Left cardiac atrium (tissue), 4 donors: ENCODE results near the gene MEFV. TPM values are rescaled to one million over a fixed set of nuclear protein-coding genes. Genes with fewer than 3 reads are reported as not detected.
A peak's percentile ranks its signal among the peaks of the same experiment; 100 is the strongest.
"Not testable (repeated sequence)": the region's sequence is repeated elsewhere in the genome, so short reads cannot be mapped to it uniquely, and the experiment has no call there.

Experiments used
- ATAC-seq, 2 donors: fragments of 200-7000 bp; cut with Tn5 transposase; one replicate each; pipeline ENCODE4 v1.9.1; 2020; ENCODE audit warnings: mild to moderate bottlenecking in 2 of 2, moderate library complexity in 2 of 2
- DNase-seq: peaks from one replicate; pipeline ENCODE4 v3.0.0-alpha.2; 2020
- intact Hi-C, 2 donors: fragments of 100-400 bp; cut with DNase I; formaldehyde crosslinking; loops; one replicate each; pipeline versions ENCODE4 v1.14.1 to v1.15.1; 2022 to 2023
- total RNA-seq, 2 donors: library from RNA; stranded (reverse); fragmentation: NEBNext Ultra II Directional; extraction: Animal tissue kit (Norgen Biotek cat#: 25700); gene quantifications; one replicate each; pipeline ENCODE4 v1.2.1, GENCODE V29; 2021
- donor health status: DM: no; HTN: yes; CAD: no.
- donor health status: DM: no; HTN: yes; CAD: no; lungs with severe emphysema.
- donor health status: DM: yes; HTN: yes; CAD: no.
- donor health status: Dilated cardiomyopathy.

Gene MEFV
- total RNA-seq, 2 donors from 2014 or later: 1.8 to 1.9 TPM

DNA sequence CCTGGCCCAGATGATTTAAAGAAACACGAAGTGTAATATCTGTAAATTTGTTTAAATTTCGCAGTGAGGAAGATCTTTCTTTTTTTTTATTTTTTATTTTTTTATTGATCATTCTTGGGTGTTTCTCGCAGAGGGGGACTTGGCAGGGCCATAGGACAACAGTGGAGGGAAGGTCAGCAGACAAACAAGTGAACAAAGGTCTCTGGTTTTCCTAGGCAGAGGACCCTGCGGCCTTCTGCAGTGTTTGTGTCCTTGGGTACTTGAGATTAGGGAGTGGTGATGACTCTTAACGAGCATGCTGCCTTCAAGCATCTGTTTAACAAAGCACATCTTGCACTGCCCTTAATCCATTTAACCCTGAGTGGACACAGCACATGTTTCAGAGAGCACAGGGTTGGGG lies 14.3 kb upstream of the MEFV start:
- DNase-seq, ATAC-seq, intact Hi-C loops: not testable (repeated sequence)

DNA sequence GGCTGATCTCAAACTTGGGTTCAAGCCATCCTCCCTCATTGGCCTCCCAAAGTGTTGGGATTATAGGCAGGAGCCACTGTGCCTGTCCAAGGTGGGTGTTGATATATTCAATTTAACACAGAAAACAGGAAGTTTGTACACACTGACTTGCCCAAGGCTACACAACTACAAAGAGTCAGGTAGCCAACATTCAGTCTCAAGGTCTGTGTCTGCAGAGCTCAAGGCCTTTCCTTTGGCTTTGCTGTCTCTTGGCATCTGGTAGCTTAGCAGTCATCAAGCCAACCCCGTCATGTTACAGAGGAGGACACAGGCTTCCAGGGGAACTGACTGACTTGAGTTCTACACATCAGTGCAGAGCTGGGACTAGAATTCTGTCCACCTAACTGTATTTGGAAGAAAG lies 11.9 kb upstream of the MEFV start:
- intact Hi-C loops: no loop called here
- DNase-seq (no peak), ATAC-seq (no peak)

DNA sequence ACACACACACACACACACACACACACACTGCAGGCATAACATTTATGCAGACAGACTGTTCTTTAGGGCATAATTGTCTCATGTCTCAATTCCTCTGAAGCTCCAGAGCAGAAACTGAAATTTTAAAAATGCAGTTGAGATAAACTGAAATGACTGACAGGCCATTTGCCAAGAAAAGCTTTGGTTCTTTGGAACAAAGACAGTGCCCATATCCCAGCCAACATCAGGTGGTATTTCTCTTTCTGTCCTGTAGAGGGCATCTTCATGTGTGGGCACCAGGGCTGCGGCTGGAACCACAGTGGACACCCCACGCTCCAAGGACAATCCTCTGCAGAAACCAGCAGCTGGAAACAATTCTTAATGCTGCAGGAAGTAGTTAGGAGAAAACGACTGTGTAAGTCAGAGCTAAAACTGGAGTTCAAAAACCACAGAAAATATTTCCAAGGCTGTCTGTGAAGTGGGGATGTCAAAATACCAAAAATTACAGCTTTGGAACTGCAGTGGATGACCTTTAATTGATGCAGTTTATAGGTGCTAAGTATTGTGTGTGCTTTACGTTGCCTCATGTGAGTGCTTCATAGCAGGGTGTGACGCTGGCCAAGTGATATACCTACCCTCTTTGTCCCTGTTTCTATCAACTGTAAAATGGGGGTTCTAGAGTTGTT lies 10.6 kb upstream of the MEFV start:
- DNase-seq (peak; percentile 40), ATAC-seq (no peak)
- intact Hi-C loops: no loop called here

DNA sequence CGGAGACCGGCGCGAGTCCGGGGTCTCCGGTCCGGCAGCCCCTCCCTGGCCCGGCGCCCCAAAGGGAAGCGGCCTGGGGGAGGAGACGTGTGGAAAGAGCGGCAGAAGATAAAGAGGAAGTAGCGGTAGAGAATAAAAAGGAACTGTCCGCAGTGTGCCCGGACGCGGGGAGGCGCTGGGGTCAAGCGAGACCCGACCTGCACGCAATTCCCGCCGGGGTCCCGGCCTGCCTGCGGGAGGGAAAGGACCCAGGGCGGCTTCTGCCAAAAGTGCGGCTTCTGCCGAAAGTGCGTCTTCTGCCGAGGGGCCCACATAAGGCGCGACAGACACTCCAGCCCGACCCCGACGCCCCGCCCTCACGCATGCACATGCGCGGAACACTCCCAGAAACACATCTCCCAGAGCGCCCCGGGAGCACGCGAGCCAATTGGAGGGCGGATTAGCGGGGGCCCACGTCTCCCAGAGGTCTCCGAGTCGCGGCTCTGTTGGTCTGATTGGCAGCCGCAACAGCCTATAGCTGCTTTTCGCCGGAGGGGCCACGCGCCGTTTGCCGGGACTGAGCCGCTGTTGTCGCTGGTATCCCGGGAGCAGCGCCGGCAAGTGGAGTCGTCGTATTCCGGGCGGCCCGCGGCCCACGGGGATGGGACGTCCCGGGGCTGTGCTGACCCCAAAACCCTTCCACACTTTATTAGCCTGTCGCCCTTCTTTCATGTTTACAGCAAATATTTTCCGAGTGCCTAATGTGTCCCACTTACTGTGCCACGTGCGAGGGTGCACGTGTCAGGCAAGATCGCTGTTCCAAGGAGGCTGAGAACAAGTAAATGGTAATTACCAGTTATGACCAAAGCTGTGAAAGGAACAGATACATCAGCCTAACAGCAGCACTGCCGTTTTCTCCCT lies 8.0 kb upstream of the MEFV start:
- intact Hi-C loops: loop anchor here in 1 of 2 donors (5.0 kb wide), 1 partner anchor 233 kb away; the partner anchor contains the start of gene C16orf90
- peak; percentile 97 to 98 for ATAC-seq

DNA sequence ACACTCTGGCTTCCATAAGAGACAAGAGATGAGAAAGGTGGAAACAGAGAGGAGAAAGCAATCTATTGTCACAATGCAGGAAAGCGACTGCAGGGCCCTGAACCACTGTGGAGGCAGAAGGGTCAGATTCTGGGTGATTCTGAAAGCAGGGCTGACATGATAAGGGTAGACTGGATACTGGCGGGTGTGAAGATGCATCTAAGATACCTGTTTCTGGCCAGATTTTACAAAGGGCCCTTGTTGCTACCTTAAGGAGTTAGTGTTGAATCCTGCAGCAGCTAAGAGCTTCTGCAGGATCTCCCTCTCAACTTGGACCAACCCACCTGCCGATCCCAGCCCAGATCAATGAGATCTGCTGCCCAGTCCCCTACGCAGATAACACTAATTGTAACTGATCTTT lies 6.1 kb upstream of the MEFV start:
- DNase-seq (no peak), ATAC-seq (no peak)
- intact Hi-C loops: loop anchor here in 1 of 2 donors (5.0 kb wide), 1 partner anchor 235 kb away; the partner anchor contains the start of gene C16orf90

More for the DNA sequence above, 8.0 kb upstream of the MEFV start:
- DNase-seq: peak; percentile 98

DNA sequence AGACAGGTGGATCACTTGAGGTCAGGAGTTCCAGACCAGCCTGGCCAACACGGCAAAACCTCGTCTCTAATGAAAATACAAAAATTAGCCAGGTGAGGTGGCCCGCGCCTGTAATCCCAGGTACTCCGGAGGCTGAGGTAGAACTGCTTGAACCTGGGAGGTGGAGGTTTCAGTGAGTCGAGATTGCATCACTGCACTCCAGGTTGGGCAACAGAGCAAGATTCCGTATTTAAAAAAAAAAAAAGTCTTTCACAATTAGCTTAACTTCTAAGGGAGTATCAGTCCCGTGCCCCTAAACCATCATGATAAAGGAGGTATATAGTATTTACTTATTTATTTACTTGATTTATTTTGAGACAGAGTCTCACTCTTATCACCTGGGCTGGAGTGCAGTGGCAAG lies 3.4 kb upstream of the MEFV start:
- DNase-seq: no peak
- intact Hi-C loops: loop anchor here in 1 of 2 donors (5.0 kb wide), 1 partner anchor 237 kb away; the partner anchor contains the start of gene C16orf90
- ATAC-seq: no peak

DNA sequence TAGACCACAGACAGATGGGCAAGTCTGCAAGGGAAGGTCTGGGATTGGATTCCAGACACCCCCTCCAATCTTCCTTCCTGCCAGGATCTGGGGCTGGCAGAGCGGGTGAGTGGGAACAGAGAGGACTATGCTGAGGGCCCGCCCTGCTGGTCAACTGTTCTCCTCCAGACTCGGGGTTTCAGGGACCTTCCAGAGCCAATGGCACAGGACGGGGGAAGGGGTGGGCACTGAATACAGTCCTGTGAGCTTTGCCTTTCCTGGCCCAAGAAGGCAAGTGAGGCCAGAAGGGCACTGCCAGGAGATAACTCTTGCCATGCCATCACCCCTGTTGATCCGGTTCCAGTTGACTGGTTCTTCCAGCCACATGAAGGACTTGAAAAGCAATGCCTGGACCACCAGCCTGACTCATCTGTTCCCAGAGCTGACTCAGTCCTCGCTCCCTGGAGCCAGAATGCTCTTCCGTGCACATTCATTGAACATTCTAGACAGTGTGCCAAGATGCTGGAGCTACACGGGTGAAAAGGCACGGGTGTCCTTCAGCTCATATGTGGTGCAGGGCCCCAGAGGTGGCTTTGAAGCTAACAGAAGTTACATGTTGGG lies 533 bp upstream of the MEFV start:
- intact Hi-C loops: no loop called here
- peak in 1 of 2 donors; percentile 24 for ATAC-seq
- no peak for DNase-seq

DNA sequence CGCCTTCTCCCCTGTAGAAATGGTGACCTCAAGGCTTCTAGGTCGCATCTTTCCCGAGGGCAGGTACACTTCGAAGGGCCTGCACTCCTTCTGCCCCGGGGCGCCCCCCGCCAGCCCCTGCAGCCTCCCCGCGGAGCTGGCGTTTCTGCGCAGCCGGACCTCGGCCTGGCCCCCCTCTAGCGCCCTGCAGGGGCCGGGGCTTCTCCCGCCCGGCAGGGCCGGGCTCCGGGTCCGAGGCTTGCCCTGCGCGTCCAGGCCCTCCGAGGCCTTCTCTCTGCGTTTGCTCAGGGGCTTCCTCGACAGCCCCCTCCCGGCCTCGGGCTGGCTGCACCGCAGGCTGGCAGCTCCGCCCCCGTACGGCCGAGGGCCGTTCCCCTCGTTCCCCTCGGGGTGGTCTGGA lies 2.1 kb downstream of the MEFV start:
- DNase-seq: no peak
- ATAC-seq: no peak
- intact Hi-C loops: no loop called here

DNA sequence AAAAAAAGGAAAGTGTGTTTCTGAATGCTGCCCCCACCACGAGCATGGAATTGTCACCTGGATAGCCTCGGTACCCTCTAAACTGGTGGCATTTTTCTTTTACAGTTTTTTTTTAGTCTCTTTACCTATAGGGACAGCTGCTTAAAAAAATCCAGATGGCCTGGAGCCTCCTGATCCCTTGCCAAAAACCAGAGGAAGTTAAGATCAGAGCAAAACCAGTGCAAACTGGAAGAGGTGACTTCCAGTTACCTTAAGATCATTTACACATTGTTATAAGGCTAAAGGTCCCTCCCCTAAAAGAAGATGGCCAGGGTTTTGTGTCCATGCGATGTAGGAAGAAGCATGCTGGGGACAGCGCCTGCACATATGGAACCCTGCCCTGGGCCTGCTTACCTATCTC lies 3.5 kb downstream of the MEFV start:
- intact Hi-C loops: no loop called here
- DNase-seq (no peak), ATAC-seq (no peak)

DNA sequence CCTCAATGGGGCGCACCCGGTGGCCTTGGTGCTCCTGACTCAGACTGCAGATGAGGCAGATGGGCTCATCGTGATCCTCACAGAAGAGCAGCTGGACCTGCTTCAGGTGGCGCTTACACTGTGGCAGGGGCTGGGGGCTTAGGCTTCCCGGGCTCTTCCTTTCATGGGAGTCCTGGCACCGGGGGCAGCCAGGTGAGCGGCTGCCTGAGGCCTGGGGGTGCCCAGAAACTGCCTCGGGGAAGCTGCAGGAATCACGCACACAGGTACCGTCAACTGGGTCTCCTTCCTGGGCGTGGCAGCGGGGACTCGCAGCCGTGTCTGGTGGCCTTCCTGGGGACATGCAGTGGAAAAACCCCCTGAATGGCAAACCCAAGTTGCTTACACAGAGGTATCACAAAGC lies 7.0 kb downstream of the MEFV start:
- ATAC-seq (no peak), DNase-seq (no peak)
- intact Hi-C loops: no loop called here

DNA sequence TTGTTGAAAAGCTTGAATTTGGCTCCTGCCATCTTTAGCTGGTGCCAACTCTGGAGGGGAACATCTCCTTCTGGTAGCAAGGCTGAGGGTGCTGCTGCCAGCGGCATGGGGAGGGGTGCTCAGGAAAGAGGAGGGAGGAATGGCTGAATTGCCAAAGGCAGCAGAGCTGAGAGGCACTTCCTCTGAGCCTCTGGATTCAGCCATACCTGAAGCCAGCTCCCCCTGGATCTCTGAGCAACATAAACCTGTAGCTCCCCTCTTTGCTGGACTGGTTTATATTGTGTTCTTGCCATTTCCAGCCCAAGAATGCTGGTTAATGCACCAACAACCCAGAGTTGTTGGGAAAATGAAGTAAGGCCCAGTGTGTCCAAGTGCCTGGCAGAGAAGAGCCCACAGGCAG lies 7.4 kb downstream of the MEFV start:
- ATAC-seq: no peak
- no peak for DNase-seq
- intact Hi-C loops: no loop called here

DNA sequence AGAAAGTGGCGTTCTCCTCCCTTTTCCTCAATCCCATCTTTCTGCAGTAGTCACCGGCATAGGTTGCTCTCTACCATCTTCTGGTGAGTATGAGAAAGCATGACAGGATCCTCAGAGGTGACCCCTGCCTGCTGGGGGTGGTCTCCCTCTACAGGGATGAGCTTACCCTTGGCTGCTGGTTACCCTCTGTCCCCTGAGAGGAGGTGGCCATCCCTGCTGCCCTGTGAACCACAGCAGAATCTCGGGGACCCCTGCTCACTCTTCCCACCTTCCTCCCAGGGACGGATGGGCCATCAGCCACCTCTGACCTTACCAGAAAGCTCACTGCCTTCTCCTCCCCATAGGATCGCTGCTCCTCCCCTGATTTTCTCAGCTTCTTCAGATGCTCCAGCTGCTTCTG lies 7.8 kb downstream of the MEFV start:
- DNase-seq (no peak), ATAC-seq (no peak)
- intact Hi-C loops: no loop called here

DNA sequence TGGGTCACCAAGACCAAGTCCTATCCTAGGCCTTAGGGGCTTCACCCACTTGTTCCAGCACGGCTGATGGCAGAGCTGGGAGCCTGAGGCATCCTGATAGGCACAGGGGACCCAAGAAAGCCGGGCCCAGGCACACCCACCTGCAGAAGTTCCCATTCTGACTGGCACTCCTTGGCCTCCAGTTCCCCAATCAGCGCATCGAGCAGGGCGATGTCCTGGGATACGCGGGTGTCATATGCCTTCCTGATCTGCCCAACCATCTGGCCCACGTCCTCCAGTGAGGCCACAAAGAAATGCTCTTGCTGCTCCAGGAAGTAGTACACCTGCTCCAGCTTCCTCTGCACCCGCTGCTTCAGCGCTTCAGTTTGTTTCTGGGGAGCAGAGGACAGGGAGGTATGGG lies 9.6 kb downstream of the MEFV start:
- intact Hi-C loops: no loop called here
- DNase-seq (no peak), ATAC-seq (no peak)

DNA sequence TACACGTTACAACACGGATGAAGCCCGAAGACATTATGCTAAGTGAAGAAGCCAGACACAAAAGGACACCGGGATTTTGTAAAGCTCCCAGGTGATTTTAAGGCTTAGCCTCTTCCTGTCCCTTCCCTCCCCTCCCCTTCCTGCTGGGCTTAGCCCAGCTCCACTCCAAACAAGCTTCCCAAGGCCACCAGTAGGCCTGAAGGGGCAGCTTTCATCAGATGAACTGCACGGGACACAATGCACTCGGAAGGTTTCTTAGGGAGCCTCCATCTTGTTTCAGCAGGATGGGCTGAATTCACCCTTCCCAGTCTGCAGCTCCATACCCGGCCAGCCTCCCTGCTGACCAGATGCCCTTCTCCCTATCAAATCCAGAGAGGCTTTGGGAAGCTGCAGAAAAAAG lies 10.4 kb downstream of the MEFV start:
- DNase-seq (no peak), ATAC-seq (no peak)
- intact Hi-C loops: no loop called here

DNA sequence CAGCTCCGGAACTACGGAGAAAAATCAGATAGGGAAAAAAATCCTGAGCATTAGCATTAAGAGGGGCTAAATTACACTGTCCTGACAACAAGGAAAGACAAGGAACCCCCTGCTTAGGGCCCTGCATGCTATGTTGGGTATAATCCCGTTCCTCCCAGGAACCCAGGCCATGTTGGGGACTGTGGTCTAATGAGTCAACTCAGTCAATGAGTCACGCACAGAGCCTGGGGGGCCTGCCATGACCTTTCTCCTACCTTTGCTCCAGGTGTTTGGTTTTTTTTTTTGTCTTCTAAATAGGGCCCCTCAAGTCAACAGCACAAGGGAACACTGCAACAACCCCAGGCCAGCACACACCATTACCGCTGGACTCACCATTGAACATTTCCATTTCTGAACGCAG lies 12.6 kb downstream of the MEFV start:
- DNase-seq: no peak
- ATAC-seq: no peak
- intact Hi-C loops: no loop called here

DNA sequence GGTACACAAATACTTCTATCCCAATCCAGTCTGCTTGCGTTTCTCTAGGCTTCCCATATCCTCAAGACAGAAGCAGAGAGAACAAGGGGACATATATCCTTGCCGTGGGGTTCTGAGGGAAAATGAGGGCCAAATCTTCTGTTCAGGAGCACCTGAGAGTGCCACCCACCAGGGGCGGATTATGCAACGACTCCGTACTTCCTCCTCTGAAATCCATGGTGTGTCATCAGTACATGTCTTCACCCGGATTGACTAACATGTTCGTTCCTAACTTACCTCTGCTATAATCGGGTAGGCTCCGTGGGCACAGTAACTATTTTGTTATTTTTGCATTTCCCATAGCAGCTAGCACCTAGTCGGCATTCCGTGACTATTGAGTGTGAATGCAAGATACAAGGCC lies 13.7 kb downstream of the MEFV start:
- intact Hi-C loops: no loop called here
- no peak for ATAC-seq
- DNase-seq: no peak

DNA sequence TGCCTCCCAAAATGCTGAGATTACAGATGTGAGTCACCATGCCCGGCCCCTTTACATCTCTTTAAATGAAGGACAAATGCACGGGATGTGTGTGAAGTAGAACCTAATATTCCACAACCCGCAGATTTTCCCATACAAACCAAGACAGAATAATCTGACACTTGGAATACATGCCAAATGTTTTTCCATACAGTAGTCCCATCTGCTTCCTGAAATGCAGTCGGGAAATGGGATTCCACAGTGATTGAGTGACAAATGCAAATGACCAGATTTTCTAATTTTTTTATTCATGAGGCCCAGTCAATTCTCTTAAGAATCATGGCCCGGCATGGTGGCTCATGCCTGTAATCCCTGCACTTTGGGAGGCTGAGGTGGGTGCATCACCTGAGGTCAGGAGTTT lies 14.7 kb downstream of the MEFV start:
- ATAC-seq (no peak), DNase-seq (no peak)
- intact Hi-C loops: no loop called here

DNA sequence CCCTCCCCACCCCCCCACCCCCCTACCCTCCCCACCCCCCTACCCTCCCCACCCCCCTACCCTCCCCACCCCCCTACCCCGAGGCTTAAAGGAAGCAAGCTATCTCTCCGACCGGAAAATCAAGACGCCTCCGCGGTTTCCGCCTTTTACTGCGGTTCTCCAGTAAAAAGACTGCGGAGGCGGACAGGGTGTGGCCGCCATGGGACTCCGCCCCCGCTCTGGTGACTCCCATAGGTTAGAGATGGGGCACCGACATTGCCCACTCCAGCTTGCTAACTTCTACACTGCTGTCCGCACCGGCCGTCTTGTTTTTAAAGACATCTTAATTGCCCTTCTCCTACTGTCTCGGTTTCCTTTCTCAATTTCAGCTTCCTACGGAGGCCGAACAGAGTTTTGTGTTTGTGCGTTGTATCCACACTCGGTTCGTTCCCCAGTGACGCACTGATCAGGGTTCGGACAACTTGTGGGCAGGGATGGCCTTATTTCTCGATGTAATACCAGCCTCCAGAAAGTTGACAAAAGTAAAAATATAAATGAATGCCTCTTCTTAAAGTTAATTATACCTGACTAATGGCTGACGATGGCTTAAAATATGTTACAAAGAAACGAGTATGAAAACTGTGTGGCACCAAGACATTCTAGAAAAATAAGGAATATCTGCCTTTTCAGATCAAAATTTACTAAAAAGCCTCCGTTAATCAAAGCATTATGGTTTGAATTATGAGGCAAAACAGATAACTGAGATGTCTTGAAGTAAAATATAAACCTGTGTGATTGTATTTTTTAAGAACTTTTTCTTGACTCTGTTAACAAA lies 20.4 kb downstream of the MEFV start:
- intact Hi-C loops: no loop called here
- ATAC-seq (no peak), DNase-seq (peak; percentile 79)

DNA sequence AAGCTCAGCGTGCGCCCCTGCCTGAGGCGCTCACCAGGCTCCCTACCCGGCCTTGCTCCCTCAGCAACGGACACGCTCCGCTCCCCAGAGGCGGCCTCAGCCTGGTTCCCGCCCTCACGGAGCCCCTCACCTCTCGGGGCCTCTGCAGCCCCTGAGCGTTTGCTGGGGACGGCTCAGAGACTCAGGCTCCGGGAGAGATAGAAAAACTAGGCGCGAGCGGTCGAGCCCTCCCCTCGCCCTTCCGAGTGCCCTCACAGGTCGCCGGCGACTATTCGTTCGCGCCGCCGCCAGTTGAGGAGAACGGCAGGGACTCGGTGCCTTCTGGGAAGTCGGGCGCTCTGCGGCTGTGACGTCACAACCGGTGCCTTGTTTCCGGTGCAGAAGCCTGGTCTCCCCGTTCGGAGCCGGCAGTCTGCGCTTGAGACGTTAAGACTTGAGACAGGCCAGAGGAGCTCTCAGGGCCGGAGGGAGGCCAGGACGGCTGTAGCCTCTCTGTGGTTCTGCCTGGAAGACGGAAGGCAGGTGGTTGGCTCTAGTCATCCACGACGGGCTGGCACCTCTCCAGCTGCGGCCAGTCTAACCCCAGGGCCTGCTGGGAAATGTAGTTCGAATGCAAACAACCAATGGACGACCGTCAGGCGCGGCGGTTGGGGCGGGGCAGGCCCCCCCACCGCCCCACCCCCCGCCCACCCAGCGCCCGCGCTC lies 21.4 kb downstream of the MEFV start, which contains the start of gene ZNF200:
Gene ZNF200, minus strand, starts transcription at position 302 of the 705 bp plus-strand sequence. CDS start 1,403 bp downstream, outside the sequence.
- peak; percentile 99 to 100 for ATAC-seq
- intact Hi-C loops: no loop called here

More for the DNA sequence above, 21.4 kb downstream of the MEFV start, which contains the start of gene ZNF200:
- DNase-seq: peak; percentile 99
